K562 (cell line): Measurements from ENCODE around the gene PPIP5K2. TPM values are rescaled to one million over a fixed set of nuclear protein-coding genes. Genes with fewer than 3 reads are reported as not detected.

ENCODE experiments used
- ATAC-seq: fragments of 200-7000 bp; cut with Tn5 transposase; 3 replicates; pipeline ENCODE4 v1.9.1; 2020; ENCODE audit warnings: moderate library complexity
- BruUV-seq: library from RNA; stranded (reverse); fragments of 400-500 nt; replicated peaks from 2 replicates; lab custom pipeline; 2021; lab: Mats Ljungman, UMichigan
- CTCF ChIA-PET: fragments of 300-600 bp; formaldehyde crosslinking; extraction: SDS; loops from one replicate; lab custom pipeline; 2021; ENCODE audit warnings: low intra/inter-chr PET ratio; lab: Yijun Ruan, JAX
- POLR2A ChIA-PET: fragments of 300-600, 350-650 bp; sonication (Branson Sonifier 250); formaldehyde crosslinking; extraction: SDS; loops from one replicate; lab custom pipeline; 2021; ENCODE audit warnings: antibody characterized with exemption, inconsistent platforms; lab: Yijun Ruan, JAX
- DNase-seq, 4 experiments: peaks; one replicate each; pipeline versions ENCODE4 v3.0.0 to v3.0.0-alpha.2; 2011 to 2018; ENCODE audit warnings: low spot score in 3 of 4, mixed read lengths in 3 of 4; ENCODE audit errors: extremely low read depth in 1 of 4
- FAIRE-seq: peaks from 2 replicates; lab custom pipeline; 2011; peaks lifted over from hg19 to GRCh38; lab: Jason Lieb, UNC
- H2AFZ ChIP-seq: 2 replicates; pipeline ENCODE4 v1.6.0; 2011; ENCODE audit warnings: low read depth, low read length, control low read depth, inconsistent platforms
- H3K27ac ChIP-seq: fragments of 200-600 bp; 3 replicates; pipeline ENCODE4 v1.8.0; 2011; ENCODE audit warnings: low read depth, mild to moderate bottlenecking, control low read depth, inconsistent platforms, low read length, moderate library complexity, mixed read lengths; ENCODE audit errors: extremely low read depth
- H3K27me3 ChIP-seq, 2 experiments: fragments of 300-600 bp in 1 of 2; 2 replicates in 1 of 2; 3 replicates in 1 of 2; pipeline versions ENCODE4 v1.6.0 to v1.8.0; 2011; ENCODE audit warnings: inconsistent platforms in 2 of 2, low read length in 2 of 2, mild to moderate bottlenecking in 1 of 2, mixed read lengths in 1 of 2, moderate library complexity in 1 of 2; ENCODE audit not compliant: control insufficient read depth in 2 of 2, insufficient read depth in 2 of 2
- H3K36me3 ChIP-seq: fragments of 300-600 bp; 3 replicates; pipeline ENCODE4 v1.8.0; 2011; ENCODE audit warnings: mild to moderate bottlenecking, low read length, inconsistent platforms; ENCODE audit not compliant: control insufficient read depth, insufficient read depth
- H3K4me1 ChIP-seq, 2 experiments: fragments of 200-600 bp in 1 of 2; replicated peaks in 1 of 2; 2 replicates in 1 of 2; 3 replicates in 1 of 2; pipeline versions ENCODE4 v1.5.1 to v1.8.0; 2011; ENCODE audit warnings: inconsistent platforms in 2 of 2, low read length in 2 of 2, mild to moderate bottlenecking in 1 of 2, mixed read lengths in 1 of 2, moderate library complexity in 1 of 2; ENCODE audit not compliant: control insufficient read depth in 2 of 2, insufficient read depth in 2 of 2
- H3K4me2 ChIP-seq: 2 replicates; pipeline ENCODE4 v1.6.1; 2011; ENCODE audit warnings: low read length, control low read depth, inconsistent platforms, mixed read lengths; ENCODE audit not compliant: insufficient read depth
- H3K4me3 ChIP-seq: fragments of 200-600 bp; sonication (generic), shearing (Covaris generic); 2 replicates; pipeline ENCODE4 v1.5.1; 2016; ENCODE audit warnings: control low read depth, inconsistent platforms
- H3K79me2 ChIP-seq: fragments of 200-600 bp; 3 replicates; pipeline ENCODE4 v1.8.0; 2011; ENCODE audit warnings: low read length, inconsistent platforms; ENCODE audit not compliant: control insufficient read depth, insufficient read depth
- H3K9ac ChIP-seq, 2 experiments: 2 replicates each; pipeline versions ENCODE4 v1.6.0 to v1.6.1; 2011; ENCODE audit warnings: low read depth in 2 of 2, low read length in 2 of 2, control low read depth in 1 of 2, inconsistent platforms in 1 of 2, mild to moderate bottlenecking in 1 of 2, mixed read lengths in 1 of 2; ENCODE audit not compliant: insufficient read depth in 1 of 2
- H3K9me1 ChIP-seq: one replicate; pipeline ENCODE4 v1.6.0; 2011; ENCODE audit warnings: inconsistent platforms, mild to moderate bottlenecking, low read length, moderate library complexity; ENCODE audit not compliant: control insufficient read depth, insufficient read depth
- H3K9me3 ChIP-seq: replicated peaks from 2 replicates; pipeline ENCODE4 v1.5.1; 2011; ENCODE audit warnings: low read depth, low read length, inconsistent platforms; ENCODE audit not compliant: control insufficient read depth, insufficient read depth
- H4K20me1 ChIP-seq: replicated peaks from 2 replicates; pipeline ENCODE4 v1.6.1; 2011; ENCODE audit warnings: low read length, inconsistent platforms, mixed read lengths; ENCODE audit not compliant: control insufficient read depth, insufficient read depth
- CEBPB ChIP-seq: fragments of 450-650 bp; IDR thresholded peaks from 2 replicates; pipeline ENCODE4 v1.6.1; 2016; ENCODE audit warnings: missing genetic modification characterization, missing compliant biosample characterization
- CEBPG ChIP-seq, 3 experiments: fragments of 200-800 bp in 1 of 3; sonication (Bioruptor generic) in 1 of 3; sonication (generic) in 1 of 3; formaldehyde crosslinking in 1 of 3; IDR thresholded peaks in 2 of 3; conservative IDR thresholded peaks in 1 of 3; 2 replicates each; pipeline versions ENCODE4 v1.6.1 to v1.8.0; 2016 to 2022; ENCODE audit warnings: missing compliant biosample characterization in 2 of 3, missing genetic modification characterization in 2 of 3, mild to moderate bottlenecking in 1 of 3, missing genetic modification reagents in 1 of 3
- CHD2 ChIP-seq: IDR thresholded peaks from 2 replicates; pipeline ENCODE4 v1.6.1; 2011; ENCODE audit warnings: low read depth, low read length
- GABPB1 ChIP-seq: sonication (generic); formaldehyde crosslinking; IDR thresholded peaks from 2 replicates; pipeline ENCODE4 v1.8.0; 2022; ENCODE audit warnings: mild to moderate bottlenecking, missing genetic modification reagents
- ILK ChIP-seq: fragments of 450-650 bp; IDR thresholded peaks from 2 replicates; pipeline ENCODE4 v1.6.1; 2016; ENCODE audit warnings: missing genetic modification characterization, low read depth, mild to moderate bottlenecking, missing compliant biosample characterization, moderate library complexity, borderline replicate concordance
- MEF2A ChIP-seq: IDR thresholded peaks from 2 replicates; pipeline ENCODE4 v1.6.1; 2011; ENCODE audit warnings: low read depth, mild to moderate bottlenecking, low read length, moderate library complexity; ENCODE audit not compliant: control insufficient read depth
- RB1 ChIP-seq: fragments of 450-650 bp; IDR thresholded peaks from 2 replicates; pipeline ENCODE4 v1.6.1; 2017; ENCODE audit warnings: low read depth, mild to moderate bottlenecking
- SRSF7 ChIP-seq: fragments of 200-400 bp; formaldehyde crosslinking; optimal IDR thresholded peaks from 2 replicates; pipeline ENCODE3; 2017; ENCODE audit warnings: mild to moderate bottlenecking, low read depth, low read length
- TEAD2 ChIP-seq: fragments of 450-650 bp; IDR thresholded peaks from 2 replicates; pipeline ENCODE4 v1.6.1; 2016; ENCODE audit warnings: missing genetic modification characterization, control low read depth, missing compliant biosample characterization
- TRIM24 ChIP-seq, 2 experiments: fragments of 450-650 bp; IDR thresholded peaks; 2 replicates each; pipeline ENCODE4 v1.6.1; 2016
- ZBED1 ChIP-seq: IDR thresholded peaks from 2 replicates; pipeline ENCODE4 v1.6.1; 2014
- ZNF143 ChIP-seq: sonication (generic); formaldehyde crosslinking; IDR thresholded peaks from 2 replicates; pipeline ENCODE4 v1.9.0; 2022; ENCODE audit warnings: mild to moderate bottlenecking, missing genetic modification reagents
- ZNF224 ChIP-seq: sonication (generic); formaldehyde crosslinking; IDR thresholded peaks from 2 replicates; pipeline ENCODE4 v1.8.0; 2022; ENCODE audit warnings: mild to moderate bottlenecking, missing genetic modification reagents
- ZNF41 ChIP-seq: fragments of 250-450 bp; sonication (Bioruptor Pico); conservative IDR thresholded peaks from 2 replicates; pipeline ENCODE4 v1.4.0; 2020; ENCODE audit warnings: mild to moderate bottlenecking
- WGBS: fragments of 100-300 bp; shearing (Covaris generic); methylation state at CpG from one replicate; pipeline ENCODE4 v1.1.6; 2016; ENCODE audit warnings: low coverage, mixed read lengths; ENCODE audit not compliant: insufficient coverage; ENCODE audit errors: missing lambda C conversion rate; 5-methylcytosine and 5-hydroxymethylcytosine counted together
- in situ Hi-C: fragments of 300-500 bp; cut with MboI; formaldehyde crosslinking; loops from 4 replicates; pipeline ENCODE4 v1.15.0; 2018; ENCODE audit warnings: inconsistent platforms, mixed read lengths
- intact Hi-C: fragments of 100-400 bp; cut with micrococcal nuclease; formaldehyde crosslinking; loops from 2 replicates; pipeline ENCODE4 v1.14.2; 2022
- polyA plus RNA-seq, 8 experiments: library from polyadenylated mRNA; depleted of rRNA in 4 of 8; stranded (reverse) in 5 of 8; unstranded in 3 of 8; fragments of >200 nt; fragmentation: Nextera tagmentation in 2 of 8; fragmentation: Illumina TruSeq in 1 of 8; extraction: Ambion mirVana in 2 of 8; extraction: Trizol in 1 of 8; gene quantifications; 2 replicates each; pipeline versions ENCODE4 v1.2.1 to v1.2.3, GENCODE V29; 2011 to 2014; ENCODE audit warnings: inconsistent platforms in 1 of 8, missing spikeins in 1 of 8
- total RNA-seq, 7 experiments: library from RNA; depleted of rRNA in 6 of 7; stranded (reverse); fragments of >200 nt in 6 of 7; fragmentation: Illumina TruSeq in 2 of 7; extraction: Trizol in 2 of 7; gene quantifications; 2 replicates each; pipeline versions ENCODE4 v1.2.1 to v1.2.3, GENCODE V29; 2011 to 2021; ENCODE audit warnings: low replicate concordance in 1 of 7
- TF ChIP-seq, protein P1 (sequence below): fragments of 450-650 bp; IDR thresholded peaks from 2 replicates; pipeline ENCODE4 v1.6.1; 2016; ENCODE audit warnings: low read depth, mild to moderate bottlenecking, moderate library complexity

PPIP5K2 gene
- total and polyA plus RNA-seq, 9 of the 15 experiments (the other 6 are each of a cell fraction or from before 2014, with no cell fraction given) = 39.4 to 150 (median 99.1) TPM

DNA sequence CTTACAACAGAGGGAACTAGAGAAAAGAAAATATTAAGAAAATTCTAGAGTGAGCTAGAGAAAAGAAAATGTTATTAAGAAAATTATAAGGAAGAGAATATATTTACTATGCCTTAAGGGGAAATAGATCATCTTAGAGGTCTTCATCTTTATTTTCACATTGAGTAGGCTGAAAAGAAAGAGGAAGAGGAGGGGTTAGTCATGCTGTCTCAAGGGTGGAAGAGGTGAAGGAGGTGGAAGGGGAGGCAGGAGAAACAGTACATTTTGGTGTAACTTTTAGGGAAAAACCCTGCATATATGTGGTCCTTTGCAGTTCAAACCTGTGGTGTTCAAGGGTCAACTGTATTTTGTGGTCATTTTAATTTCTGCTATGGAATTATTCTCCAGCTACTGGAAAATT is 46.6 kb downstream of the PPIP5K2 start:
- FAIRE-seq (no peak), ATAC-seq (no peak), DNase-seq (no peak)
- intact Hi-C loops (no loop called here), in situ Hi-C loops (no loop called here)
- Histone ChIP-seq H3K36me3 (peaks cover 34% of the 10 kb centered on the region), H3K79me2 (no peaks in the 10 kb centered on the region), H3K9me3 (no peaks in the 10 kb centered on the region), H3K4me2 (no peak overlapping the region), H2AFZ (no peak overlapping the region), H3K4me3 (no peak overlapping the region), H3K27me3 (no peaks in the 10 kb centered on the region), H3K9me1 (no peaks in the 10 kb centered on the region), H3K4me1 (no peaks in the 10 kb centered on the region), H3K9ac (no peak overlapping the region), H4K20me1 (no peaks in the 10 kb centered on the region), H3K27ac (no peak overlapping the region)
- ChIA-PET POLR2A (no interaction called here), CTCF (no interaction called here)
- no TSS peak for BruUV-seq
- TF ChIP-seq ZBED1 = no peak
- TF ChIP-seq, protein P1, sequence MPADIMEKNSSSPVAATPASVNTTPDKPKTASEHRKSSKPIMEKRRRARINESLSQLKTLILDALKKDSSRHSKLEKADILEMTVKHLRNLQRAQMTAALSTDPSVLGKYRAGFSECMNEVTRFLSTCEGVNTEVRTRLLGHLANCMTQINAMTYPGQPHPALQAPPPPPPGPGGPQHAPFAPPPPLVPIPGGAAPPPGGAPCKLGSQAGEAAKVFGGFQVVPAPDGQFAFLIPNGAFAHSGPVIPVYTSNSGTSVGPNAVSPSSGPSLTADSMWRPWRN = no peak
- TF ChIP-seq ZNF143 (CRISPR knock-in tag) = no peak
- TF ChIP-seq RB1 = no peak
- TF ChIP-seq GABPB1 (CRISPR knock-in tag) = no peak
- no peak for TF ChIP-seq ZNF224
- no peak for TF ChIP-seq CHD2

DNA sequence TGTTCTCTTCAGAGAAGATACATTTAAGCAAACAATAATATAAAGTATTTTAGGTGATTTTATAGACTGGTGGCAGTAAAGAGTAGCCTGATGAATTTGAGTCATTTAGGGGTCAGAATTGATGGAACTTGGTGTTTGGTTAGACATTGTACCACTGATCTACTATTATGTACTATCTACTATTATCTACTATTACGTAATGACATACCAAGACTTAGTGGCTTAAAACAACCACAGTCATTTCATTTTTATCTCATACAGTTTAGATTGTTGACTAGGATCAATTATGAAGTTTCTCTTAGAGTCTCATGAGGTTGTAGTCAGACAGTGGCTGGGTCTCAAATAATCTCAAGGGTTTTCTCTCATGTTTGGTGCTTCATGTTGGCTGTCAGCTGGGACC is 54.0 kb downstream of the PPIP5K2 start:
- no peak for ATAC-seq
- no peak overlapping the region for H3K4me3 ChIP-seq
- no peak overlapping the region for H3K4me2 ChIP-seq
- H3K27me3 ChIP-seq = no peaks in the 10 kb centered on the region
- H3K9ac ChIP-seq = no peak overlapping the region
- H3K9me3 ChIP-seq = no peaks in the 10 kb centered on the region
- 94% methylated on average over 1 of the region's 1 CpG for WGBS
- no peaks in the 10 kb centered on the region for H4K20me1 ChIP-seq
- BruUV-seq = no TSS peak
- H3K36me3 ChIP-seq = peaks cover 54% of the 10 kb centered on the region
- CTCF ChIA-PET = no interaction called here
- no peak for TF ChIP-seq TEAD2
- no peak for TF ChIP-seq ZNF41 (CRISPR knock-in tag)
- no peak for TF ChIP-seq MEF2A
- TF ChIP-seq ILK (tag) = no peak
- TF ChIP-seq TRIM24 (IDR thresholded peaks at IDR 0.05) = no peak
- no peak for TF ChIP-seq CEBPG (CRISPR knock-in tag; IDR thresholded peaks at IDR 0.05)
- TF ChIP-seq CEBPG (tag; conservative IDR thresholded peaks at IDR 0.05 in 1 of 2, IDR thresholded peaks at IDR 0.05 in 1 of 2) = peak in 1 of 2 experiments; percentile 42; a peak in 1 of 4 replicates
- TF ChIP-seq CEBPB = peak; percentile 56; the same call in 1 of the 2 replicates
- no peak for TF ChIP-seq SRSF7
- no peak overlapping the region for H2AFZ ChIP-seq
- intact Hi-C loops = no loop called here
- no peak for DNase-seq
- no peak for FAIRE-seq
- no peaks in the 10 kb centered on the region for H3K9me1 ChIP-seq
- H3K27ac ChIP-seq = no peak overlapping the region
- in situ Hi-C loops = no loop called here
- no peaks in the 10 kb centered on the region for H3K79me2 ChIP-seq
- no peaks in the 10 kb centered on the region for H3K4me1 ChIP-seq
- POLR2A ChIA-PET = no interaction called here
